Measurements from ENCODE around the gene PXDN. TPM values are rescaled to one million over a fixed set of nuclear protein-coding genes. Genes with fewer than 3 reads are reported as not detected.
A peak's percentile ranks its signal among the peaks of the same experiment; 100 is the strongest.

Gene PXDN
- total and polyA plus RNA-seq, 2 of the 4 experiments (the other 2 are of a cell fraction): 153 to 332 TPM

DNA sequence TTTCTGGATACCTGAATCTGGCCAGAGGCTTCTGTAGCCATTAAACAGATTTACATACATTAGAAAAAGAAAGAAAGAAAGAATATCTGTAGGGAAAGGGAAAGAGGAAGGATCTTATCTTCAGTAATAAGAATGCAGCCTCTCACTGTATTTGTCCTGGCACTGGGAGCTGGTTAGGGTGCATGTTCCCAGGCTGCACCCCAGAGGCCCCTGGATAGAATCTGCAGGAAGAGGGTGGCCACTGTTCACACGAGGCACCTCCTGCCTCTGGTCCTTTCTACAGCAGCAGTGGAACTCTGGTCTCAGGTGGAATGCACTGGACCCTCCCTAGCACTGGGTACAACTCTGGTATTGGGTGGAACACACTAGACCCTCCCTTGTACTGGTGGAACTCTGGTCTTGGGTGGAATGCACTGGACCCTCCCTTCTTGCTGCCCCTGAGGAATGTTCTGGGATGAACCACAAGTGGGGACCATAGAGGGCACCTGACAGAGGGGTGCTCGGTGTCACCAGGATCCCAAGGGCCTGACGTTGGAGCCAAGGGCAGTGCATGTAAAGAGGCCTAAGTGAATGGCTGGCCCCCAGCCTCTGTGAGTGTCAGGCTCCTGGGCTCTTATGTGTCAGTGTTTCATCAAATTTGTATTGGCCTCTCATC is 27.4 kb upstream of the PXDN start:
- H2AK5ac ChIP-seq (ENCODE audit: low read depth, low read length): 0 out of 2 replicates have a peak overlapping the region, but pooled peaks have one; percentile 17
- no peak overlapping the region for H2AK9ac ChIP-seq (replicated peaks; ENCODE audit: low read depth, low read length, poor library complexity)
- H2AFZ ChIP-seq (replicated peaks; ENCODE audit: low read length, poor library complexity): no peak overlapping the region
- H2BK15ac ChIP-seq (ENCODE audit: low read depth, low read length): peak overlapping the region; percentile 62; the same call in 1 of the 3 replicates
- H3K23ac ChIP-seq (ENCODE audit: low read depth, low read length): no peak overlapping the region
- TF ChIP-seq FOS (IDR thresholded peaks at IDR 0.05; ENCODE audit: low read depth, low read length) (no peak), RCOR1 (IDR thresholded peaks at IDR 0.05; ENCODE audit: insufficient replicate concordance, low read length) (no peak), CHD1 (IDR thresholded peaks at IDR 0.05; ENCODE audit: low read depth, low read length) (no peak), BHLHE40 (IDR thresholded peaks at IDR 0.05; ENCODE audit: low read depth, low read length) (no peak), MAFK (IDR thresholded peaks at IDR 0.05; ENCODE audit: low read depth, low read length) (no peak), RFX5 (IDR thresholded peaks at IDR 0.05; ENCODE audit: low read depth, low read length) (no peak)
- TF ChIP-seq, protein P1, sequence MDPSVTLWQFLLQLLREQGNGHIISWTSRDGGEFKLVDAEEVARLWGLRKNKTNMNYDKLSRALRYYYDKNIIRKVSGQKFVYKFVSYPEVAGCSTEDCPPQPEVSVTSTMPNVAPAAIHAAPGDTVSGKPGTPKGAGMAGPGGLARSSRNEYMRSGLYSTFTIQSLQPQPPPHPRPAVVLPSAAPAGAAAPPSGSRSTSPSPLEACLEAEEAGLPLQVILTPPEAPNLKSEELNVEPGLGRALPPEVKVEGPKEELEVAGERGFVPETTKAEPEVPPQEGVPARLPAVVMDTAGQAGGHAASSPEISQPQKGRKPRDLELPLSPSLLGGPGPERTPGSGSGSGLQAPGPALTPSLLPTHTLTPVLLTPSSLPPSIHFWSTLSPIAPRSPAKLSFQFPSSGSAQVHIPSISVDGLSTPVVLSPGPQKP (IDR thresholded peaks at IDR 0.05; ENCODE audit: borderline replicate concordance, low read depth, low read length): no peak
- TF ChIP-seq, protein P2, sequence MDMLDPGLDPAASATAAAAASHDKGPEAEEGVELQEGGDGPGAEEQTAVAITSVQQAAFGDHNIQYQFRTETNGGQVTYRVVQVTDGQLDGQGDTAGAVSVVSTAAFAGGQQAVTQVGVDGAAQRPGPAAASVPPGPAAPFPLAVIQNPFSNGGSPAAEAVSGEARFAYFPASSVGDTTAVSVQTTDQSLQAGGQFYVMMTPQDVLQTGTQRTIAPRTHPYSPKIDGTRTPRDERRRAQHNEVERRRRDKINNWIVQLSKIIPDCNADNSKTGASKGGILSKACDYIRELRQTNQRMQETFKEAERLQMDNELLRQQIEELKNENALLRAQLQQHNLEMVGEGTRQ (IDR thresholded peaks at IDR 0.05; ENCODE audit: low read depth, low read length): no peak
- no peak overlapping the region for H4K5ac ChIP-seq (ENCODE audit: low read depth, low read length)
- no peaks in the 10 kb centered on the region for H3K79me1 ChIP-seq (ENCODE audit: low read depth in 1 of 2, low read length in 2 of 2)
- DNase-seq (no peak), ATAC-seq (ENCODE audit: low read depth) (no peak)
- peak overlapping the region; percentile 35 for H4K91ac ChIP-seq (ENCODE audit: insufficient read depth, low read depth, low read length)
- no peaks in the 10 kb centered on the region for H3K4me1 ChIP-seq (ENCODE audit: control insufficient read depth, insufficient read depth, low read length)
- CTCF ChIA-PET: no interaction called here
- H3K4ac ChIP-seq (ENCODE audit: low read depth, low read length): peak overlapping the region; percentile 13; the same call in 1 of the 2 replicates
- no peak overlapping the region for H3K18ac ChIP-seq (ENCODE audit: low read depth, low read length)
- no peaks in the 10 kb centered on the region; the same call in 1 of the 2 replicates for H4K20me1 ChIP-seq (ENCODE audit: insufficient read depth, low read length)
- POLR2A ChIA-PET (ENCODE audit: unreplicated experiment): no interaction called here
- in situ Hi-C loops (cut with MboI; ENCODE audit: low sequenced_read_pairs): loop anchor here (25.0 kb wide), 1 partner anchor 184 kb away; no protein-coding TSS in a partner anchor
- no peak overlapping the region for H3K4me3 ChIP-seq (ENCODE audit: insufficient read depth, low read depth, low read length)
- H3K9ac ChIP-seq (ENCODE audit: low read depth, low read length): no peak overlapping the region
- no peaks in the 10 kb centered on the region for H3K36me3 ChIP-seq (ENCODE audit: control insufficient read depth, insufficient read depth, low read length)
- H3K9me1 ChIP-seq (ENCODE audit: insufficient read depth, low read length): no peaks in the 10 kb centered on the region
- peak overlapping the region; percentile 37; the same call in 1 of the 2 replicates for H2BK20ac ChIP-seq (ENCODE audit: low read depth, low read length)
- no peak overlapping the region for H2BK5ac ChIP-seq (ENCODE audit: low read depth, low read length, poor library complexity, severe bottlenecking)
- H2BK120ac ChIP-seq (ENCODE audit: low read depth, low read length): peak overlapping the region; percentile 32; the same call in 1 of the 2 replicates
- H3K4me2 ChIP-seq (ENCODE audit: low read depth, low read length): no peak overlapping the region
- no peak overlapping the region for H3K14ac ChIP-seq (replicated peaks; ENCODE audit: low read depth, low read length)
- no peak overlapping the region for H4K8ac ChIP-seq (ENCODE audit: low read depth in 2 of 2, low read length in 2 of 2)
- dilution Hi-C loops (cut with HindIII; ENCODE audit: low sequenced_read_pairs, unreplicated experiment): no loop called here
- no TSS peak for BruUV-seq (replicated peaks)
- no peak overlapping the region for H3K56ac ChIP-seq (ENCODE audit: extremely low read depth, insufficient read depth, low read length)
- H3K27ac ChIP-seq (ENCODE audit: insufficient read depth, low read length): no peak overlapping the region
- intact Hi-C loops (cut with micrococcal nuclease): no loop called here
- H3K9me3 ChIP-seq (ENCODE audit: control insufficient read depth, insufficient read depth, low read length): no peaks in the 10 kb centered on the region
- no peaks in the 10 kb centered on the region; the same call in 1 of the 2 replicates for H3K27me3 ChIP-seq (ENCODE audit: control insufficient read depth, insufficient read depth, low read length)
- 100% methylated on average over 1 of the region's 3 CpGs; no CpG with 5 or more reads in 1 of the 2 experiments for WGBS, 2 experiments (ENCODE audit: extremely low coverage in 2 of 2, insufficient read length in 1 of 2)
